Sigmoid colon (tissue), 4 donors: ENCODE results near the gene COMP.

Experiments used
- CTCF ChIP-seq, 4 experiments: fragments of 450-650 bp in 3 of 4; fragments of 200-600 bp in 1 of 4; IDR thresholded peaks; one replicate each; pipeline ENCODE4 v1.5.1; 2016 to 2019; ENCODE audit warnings: antibody characterized with exemption in 4 of 4, mild to moderate bottlenecking in 3 of 4, moderate library complexity in 2 of 4
- EP300 ChIP-seq, 4 donors: sonication (generic); formaldehyde crosslinking; IDR thresholded peaks; one replicate each; pipeline ENCODE4 v1.6.1; 2017; ENCODE audit warnings: antibody characterized with exemption in 4 of 4
- POLR2A ChIP-seq, 2 donors: fragments of 450-650 bp; IDR thresholded peaks; one replicate each; pipeline ENCODE4 v1.6.1; 2016; ENCODE audit warnings: antibody characterized with exemption in 2 of 2, mild to moderate bottlenecking in 2 of 2, moderate library complexity in 2 of 2
- POLR2AphosphoS5 ChIP-seq, 4 donors: sonication (generic); formaldehyde crosslinking; IDR thresholded peaks; one replicate each; pipeline ENCODE4 v1.6.1; 2017; ENCODE audit warnings: antibody characterized with exemption in 4 of 4

- no peak for TF ChIP-seq CTCF (IDR thresholded peaks at IDR 0.05)
- no peak for TF ChIP-seq POLR2AphosphoS5 (IDR thresholded peaks at IDR 0.05)
- no peak for TF ChIP-seq POLR2A (IDR thresholded peaks at IDR 0.05)
- no peak for TF ChIP-seq EP300 (IDR thresholded peaks at IDR 0.05)
Observed at GRCh38 chr19:18763674-18764590, 27.2 kb downstream of the COMP start.
